GM19099 (cell line): Measurements from ENCODE around the gene KCND2.

Experiments used
- POLR2A ChIP-seq: IDR thresholded peaks from 3 replicates; pipeline ENCODE4 v1.6.1; 2011; ENCODE audit warnings: low read depth; ENCODE audit not compliant: insufficient read length; ENCODE audit errors: extremely low read depth

Gene KCND2

GRCh38 chr7:120486164-120486563, 213.2 kb downstream of the KCND2 start:
- no peak for TF ChIP-seq POLR2A

DNA sequence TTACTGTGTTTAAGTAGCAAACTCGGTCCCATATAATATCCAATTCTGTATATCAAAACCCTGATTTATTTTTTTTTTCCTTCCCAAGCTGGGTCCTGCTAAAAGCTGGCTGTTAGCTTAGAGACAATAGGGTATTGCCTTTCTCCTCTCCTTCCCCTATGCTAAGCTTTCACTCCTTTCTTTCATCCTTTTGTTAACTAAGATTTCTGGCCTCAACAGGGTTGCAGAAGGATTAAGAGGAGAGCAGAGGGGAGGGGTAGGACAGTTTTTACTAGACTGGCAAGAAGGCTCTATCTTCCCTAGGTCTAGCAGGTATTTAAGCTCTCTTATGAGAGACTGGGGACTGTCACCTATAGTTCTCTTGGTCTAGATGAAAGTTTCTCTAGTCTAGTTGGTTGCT, 229.2 kb downstream of the KCND2 start:
- no peak for TF ChIP-seq POLR2A

- no peak for TF ChIP-seq POLR2A
Observed at GRCh38 chr7:120502825-120503224, 229.8 kb downstream of the KCND2 start.

DNA sequence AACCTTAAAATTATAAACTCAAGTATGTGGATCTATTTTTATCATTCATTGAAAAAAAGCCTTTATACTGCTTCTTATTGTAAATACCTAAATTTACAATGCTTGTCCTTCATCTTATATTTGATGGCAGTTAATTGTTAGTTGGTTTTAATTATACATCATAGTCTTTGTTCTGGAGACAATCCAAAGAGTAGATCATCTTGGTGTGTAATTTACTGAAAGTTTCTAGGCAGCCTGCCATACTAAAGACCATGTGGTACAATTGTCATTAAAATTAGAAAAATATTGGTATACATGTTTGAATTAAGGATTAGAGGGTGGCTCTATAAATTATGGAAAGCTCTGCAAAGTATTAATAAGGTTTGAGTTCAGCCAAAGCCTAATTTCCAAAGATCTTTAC, 231.4 kb downstream of the KCND2 start:
- TF ChIP-seq POLR2A, result no peak

DNA sequence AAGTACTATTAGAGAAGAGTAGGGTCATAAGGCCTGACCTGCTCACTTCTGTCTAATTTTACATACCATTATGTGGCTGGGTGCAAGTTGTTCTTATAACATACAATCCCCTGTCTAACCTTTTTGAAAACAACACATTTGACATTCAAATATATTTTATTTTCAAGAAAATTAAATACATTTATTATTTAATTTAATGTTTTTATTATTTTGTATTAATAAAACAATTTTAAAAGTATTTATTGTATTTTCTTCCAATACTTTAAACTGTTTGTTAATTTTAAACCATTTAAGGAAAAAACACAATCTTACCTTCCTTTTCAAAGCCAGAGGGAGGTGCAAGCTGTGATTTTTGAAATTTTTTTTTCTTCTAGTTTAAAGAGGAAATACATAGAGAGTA, 232.8 kb downstream of the KCND2 start:
- no peak for TF ChIP-seq POLR2A

DNA sequence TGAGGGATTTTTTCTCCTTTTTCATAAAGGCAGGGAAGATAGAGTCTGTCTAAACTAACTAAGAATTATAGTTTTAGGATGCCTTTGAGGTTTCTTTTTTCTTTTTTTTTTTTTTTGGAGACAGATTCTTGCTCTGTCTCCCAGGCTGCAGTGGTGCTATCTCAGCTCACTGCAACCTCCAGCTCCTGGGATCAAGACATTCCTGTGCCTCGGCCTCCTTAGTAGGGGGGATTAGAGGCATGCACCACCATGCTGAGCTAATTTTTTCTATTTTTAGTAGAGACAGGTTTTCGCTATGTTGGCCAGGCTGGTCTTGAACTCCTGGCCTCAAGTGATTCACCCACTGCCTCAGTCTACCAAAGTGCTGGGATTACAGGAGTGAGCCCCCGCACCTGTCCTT, 239.7 kb downstream of the KCND2 start:
- no peak for TF ChIP-seq POLR2A

GRCh38 chr7:120519224-120519623, 246.2 kb downstream of the KCND2 start:
- TF ChIP-seq POLR2A, result no peak

DNA sequence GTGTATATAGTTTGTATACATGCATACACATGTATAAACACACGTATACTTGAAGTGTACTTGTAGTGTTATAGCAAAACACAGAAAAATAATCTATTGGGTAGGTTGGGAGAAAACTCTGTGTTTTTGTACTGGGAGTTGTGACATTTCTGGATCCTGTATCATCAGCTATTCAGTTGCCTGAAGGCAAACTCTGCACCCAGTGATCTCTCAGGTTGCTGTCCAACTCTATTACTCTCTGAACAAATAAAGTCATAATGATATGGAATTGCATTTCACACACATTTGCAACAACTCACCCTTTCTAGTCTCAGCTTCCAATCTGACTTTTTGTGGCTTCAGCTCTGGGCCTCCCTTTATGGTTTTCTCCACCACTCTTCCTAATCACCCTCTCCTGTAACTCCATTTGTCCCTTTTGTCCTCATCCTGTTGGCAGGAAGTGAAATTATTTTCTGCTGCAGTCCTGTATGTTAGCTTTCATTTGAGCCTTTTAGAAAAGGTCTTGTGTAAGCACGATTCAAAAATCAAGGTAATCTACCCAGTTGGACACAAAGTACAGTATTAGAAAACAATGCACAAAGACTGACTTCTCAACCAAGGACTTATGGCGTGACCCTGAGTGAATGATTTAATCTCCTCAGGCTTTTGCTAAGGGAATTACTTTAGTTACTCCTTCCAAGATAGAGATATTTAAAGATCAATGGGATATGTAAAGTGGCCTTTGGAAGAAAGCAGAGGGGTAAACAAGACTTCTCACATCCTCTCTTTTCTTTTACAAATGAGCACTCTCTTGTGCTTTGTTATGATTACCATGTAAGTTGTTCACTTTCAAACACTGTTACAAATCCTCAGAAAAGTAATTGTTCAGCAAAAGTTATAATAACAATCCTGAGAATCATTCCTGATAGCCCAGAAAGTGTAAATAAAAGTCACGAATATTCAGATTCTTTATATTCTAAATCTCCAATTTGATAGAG, 249.1 kb downstream of the KCND2 start:
- TF ChIP-seq POLR2A, result no peak

DNA sequence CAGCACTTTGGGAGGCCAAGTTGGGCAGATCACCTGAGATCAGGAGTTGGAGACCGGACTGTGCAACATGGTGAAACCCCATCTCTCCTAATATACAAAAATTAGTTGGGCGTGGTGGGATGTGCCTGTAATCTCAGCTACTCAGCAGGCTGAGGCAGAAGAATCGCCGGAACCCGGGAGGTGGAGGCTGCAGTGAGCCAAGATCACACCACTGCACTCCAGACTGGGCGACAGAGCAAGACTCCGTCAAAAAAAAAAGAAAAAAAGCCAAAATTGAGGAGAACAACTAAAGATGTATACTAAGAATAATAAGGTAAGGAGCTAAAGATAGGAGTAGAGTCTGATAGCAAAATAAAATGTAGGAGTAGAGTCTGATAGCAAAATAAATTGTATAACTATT, 251.0 kb downstream of the KCND2 start:
- TF ChIP-seq POLR2A, result no peak

DNA sequence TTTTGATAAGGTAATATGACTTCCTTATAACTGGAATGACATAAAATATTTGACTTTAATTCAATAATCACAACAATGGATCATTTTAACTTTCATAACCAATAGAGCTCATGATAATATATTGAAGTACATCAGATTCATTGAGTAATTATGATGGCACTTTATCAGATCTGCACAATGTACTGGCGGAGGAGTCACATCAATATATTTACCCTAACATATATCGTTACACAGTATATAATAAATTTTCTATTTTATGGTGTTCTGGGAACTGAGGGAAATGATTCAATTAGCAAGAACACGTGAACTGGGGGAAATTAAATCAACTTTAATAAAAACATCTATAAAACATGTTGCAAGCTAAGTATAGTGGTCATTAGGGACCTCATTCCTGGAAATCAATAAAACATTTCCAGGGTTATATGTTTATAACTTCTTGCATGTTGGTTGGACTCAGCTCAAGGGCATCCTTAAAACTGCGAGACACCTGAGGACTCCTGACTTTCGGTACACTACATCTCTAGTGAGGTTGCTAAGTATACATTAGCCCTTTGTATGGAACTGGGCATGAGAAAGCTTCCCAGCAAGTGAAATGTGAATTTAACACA, 254.0 kb downstream of the KCND2 start:
- no peak for TF ChIP-seq POLR2A

DNA sequence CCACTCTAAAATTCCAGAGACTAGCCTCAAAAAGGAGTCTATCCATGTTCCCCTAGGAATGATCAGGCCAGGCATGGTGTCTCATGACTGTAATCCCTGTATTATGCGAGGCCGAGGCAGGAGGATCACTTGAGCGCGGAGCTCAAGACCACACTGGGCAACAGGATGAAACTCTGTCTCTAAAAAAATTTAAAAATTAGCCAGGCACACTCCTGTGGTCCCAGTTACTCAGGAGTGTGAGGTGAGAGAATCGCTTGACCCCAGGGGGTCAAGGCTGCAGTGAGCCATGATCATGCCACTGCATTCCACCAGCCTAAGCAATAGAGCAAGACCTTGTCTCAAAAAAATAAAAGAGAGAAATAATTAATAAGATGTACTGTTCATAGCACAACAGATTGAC, 256.8 kb downstream of the KCND2 start:
- no peak for TF ChIP-seq POLR2A

DNA sequence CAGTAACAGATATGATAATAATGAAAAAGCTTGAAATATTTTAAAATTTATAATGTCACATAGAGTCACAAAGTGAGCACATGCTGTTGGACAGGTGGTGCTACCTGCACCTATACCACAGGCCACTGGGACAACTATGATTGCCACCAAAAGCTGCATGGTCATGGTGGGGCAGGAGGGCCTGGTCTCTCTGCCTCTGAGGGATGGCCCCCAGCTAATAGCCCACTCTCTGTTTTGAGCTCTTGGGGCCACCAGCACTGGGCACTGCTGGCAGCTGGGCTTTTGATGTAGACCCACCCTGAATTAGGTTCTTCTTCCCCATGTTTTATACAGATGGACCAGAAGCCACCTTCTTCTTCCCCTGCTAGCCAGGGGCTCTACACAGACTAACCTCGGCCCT, 265.4 kb downstream of the KCND2 start:
- TF ChIP-seq POLR2A, result no peak

DNA sequence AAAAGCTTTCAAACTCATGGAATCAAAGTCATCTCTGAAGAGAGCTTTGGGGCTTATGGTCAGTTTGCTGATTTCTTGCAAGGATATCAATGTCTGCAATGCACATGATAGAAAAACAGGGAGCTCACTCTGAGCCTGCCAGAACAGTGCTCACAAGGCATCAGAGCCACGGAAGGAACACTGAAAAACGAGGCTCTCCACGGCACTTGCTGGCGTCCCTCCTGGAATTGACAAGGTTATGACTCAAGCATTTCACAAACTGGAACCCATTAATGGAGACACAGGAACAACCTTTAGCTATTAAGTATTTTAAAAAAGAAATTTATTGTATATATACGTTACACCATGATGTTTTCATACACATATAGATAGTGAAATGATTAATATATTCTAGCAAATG, 266.3 kb downstream of the KCND2 start:
- no peak for TF ChIP-seq POLR2A

GRCh38 chr7:120547605-120548004, 274.6 kb downstream of the KCND2 start:
- no peak for TF ChIP-seq POLR2A

DNA sequence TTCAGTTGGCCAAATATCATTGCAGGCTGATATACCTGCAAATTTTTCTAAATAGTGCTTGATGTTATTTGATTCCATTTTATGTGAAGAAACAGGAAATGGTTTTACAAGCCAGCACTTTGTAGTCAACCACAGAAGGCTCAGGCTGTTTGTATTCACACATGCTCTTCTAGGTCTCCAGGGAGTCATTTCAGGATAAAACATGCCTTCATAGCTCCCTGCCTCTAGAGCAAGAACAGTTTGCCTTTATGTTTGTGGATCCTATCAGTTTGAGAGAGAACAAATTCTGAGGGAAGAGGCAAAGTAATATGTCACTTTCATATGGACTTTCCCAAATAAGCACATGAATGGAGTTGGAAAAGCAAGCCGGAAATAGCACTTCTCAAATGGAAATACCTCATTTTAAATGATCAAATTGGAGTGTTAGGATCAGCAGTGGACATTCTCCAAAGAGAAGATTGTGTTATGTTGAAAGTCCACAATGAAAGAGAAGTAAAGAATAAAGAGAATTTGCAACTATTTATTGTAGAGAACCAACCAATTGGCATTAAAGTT, 277.6 kb downstream of the KCND2 start:
- no peak for TF ChIP-seq POLR2A

DNA sequence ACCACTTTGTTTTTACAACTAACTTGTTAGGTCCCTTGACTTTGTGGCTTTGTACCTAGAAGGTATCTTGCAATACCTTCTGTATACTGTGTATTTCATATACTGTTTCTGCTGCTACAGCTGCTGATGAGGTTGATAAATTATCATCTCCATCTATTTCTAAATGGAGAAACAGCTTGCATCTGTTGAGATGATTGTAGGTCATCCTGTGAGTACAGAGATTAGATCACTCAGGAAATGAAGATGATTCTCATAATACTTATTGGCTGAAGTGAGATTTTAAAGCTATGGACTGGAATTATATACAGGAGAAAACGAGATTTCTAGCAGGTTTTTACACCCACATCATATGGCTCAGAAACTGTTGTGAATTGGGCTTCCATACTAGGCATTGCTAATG, 280.5 kb downstream of the KCND2 start:
- TF ChIP-seq POLR2A, result no peak
